Right lobe of liver (tissue), 4 donors: Measurements from ENCODE around the gene ZNF367.

Experiments used
- POLR2A ChIP-seq: fragments of 450-650 bp; IDR thresholded peaks from one replicate; pipeline ENCODE4 v1.6.1; 2017; ENCODE audit warnings: antibody characterized with exemption, mild to moderate bottlenecking
- TF ChIP-seq, protein P1 (sequence below), 4 donors: fragments of 200-600 bp in 3 of 4; fragments of 450-650 bp in 1 of 4; IDR thresholded peaks; one replicate each; pipeline versions ENCODE4 v1.5.1 to v1.8.0; 2016 to 2022; ENCODE audit warnings: antibody characterized with exemption in 4 of 4, mild to moderate bottlenecking in 2 of 4
- donor health status: DM: no; HTN: no; CAD: no.
- donor health status: DM: no; HTN: no; CAD: no.
- donor health status: DM: no; HTN: yes; CAD: no.

DNA sequence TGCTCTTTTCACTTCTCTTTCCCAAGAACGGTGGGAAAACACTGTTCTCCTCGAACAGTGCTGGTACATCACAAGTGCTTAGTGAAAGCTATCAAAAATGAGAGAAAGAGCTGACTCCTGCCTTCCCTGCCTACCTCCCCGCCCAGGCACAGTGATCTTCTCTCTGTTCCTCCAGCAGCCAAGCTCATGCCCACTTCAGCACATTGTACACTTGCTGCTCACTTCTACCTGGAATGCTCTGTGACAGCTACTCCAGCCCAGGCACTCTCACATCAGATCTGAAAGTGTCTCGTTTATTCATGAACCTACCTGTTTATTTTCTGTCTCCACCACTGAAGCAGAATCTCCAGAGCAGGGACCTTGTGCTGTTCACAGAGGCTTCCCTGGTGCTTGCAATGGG, 36.5 kb downstream of the ZNF367 start:
- TF ChIP-seq, protein P1, sequence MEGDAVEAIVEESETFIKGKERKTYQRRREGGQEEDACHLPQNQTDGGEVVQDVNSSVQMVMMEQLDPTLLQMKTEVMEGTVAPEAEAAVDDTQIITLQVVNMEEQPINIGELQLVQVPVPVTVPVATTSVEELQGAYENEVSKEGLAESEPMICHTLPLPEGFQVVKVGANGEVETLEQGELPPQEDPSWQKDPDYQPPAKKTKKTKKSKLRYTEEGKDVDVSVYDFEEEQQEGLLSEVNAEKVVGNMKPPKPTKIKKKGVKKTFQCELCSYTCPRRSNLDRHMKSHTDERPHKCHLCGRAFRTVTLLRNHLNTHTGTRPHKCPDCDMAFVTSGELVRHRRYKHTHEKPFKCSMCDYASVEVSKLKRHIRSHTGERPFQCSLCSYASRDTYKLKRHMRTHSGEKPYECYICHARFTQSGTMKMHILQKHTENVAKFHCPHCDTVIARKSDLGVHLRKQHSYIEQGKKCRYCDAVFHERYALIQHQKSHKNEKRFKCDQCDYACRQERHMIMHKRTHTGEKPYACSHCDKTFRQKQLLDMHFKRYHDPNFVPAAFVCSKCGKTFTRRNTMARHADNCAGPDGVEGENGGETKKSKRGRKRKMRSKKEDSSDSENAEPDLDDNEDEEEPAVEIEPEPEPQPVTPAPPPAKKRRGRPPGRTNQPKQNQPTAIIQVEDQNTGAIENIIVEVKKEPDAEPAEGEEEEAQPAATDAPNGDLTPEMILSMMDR (IDR thresholded peaks at IDR 0.05): no peak
- TF ChIP-seq POLR2A: no peak
